GM18909 (cell line): ENCODE data around the gene MATN3.

Experiments
- ATAC-seq: cut with Tn5 transposase; IDR thresholded peaks from one replicate; pipeline ENCODE4 v1.9.1; 2021; ENCODE audit warnings: mild to moderate bottlenecking; ENCODE audit not compliant: unreplicated experiment, poor library complexity

Gene MATN3

GRCh38 chr2:20005891-20006470 lies 6.5 kb downstream of the MATN3 start:
- no peak for ATAC-seq

GRCh38 chr2:20005067-20005627 lies 7.3 kb downstream of the MATN3 start:
- no peak for ATAC-seq

GRCh38 chr2:20001361-20001863 lies 11.1 kb downstream of the MATN3 start:
- ATAC-seq: no peak

DNA sequence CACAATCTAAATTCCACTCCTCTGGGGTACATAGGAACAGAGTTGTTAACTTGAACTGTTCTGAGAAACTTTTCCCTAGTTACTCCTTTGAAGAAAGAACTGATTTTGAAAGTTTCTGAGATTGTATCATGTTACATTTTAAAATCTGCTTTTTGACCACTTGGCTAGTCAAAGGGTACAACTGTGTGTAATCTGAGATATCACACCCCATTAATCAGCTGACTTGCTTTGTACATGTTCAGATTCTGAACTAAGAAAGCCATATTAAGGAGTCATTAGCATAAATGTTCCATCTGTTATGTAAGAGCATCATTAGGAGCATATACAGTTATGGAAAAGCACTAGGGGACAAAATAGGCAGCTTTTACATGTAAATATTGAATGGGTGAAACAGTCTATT lies 18.7 kb downstream of the MATN3 start:
- ATAC-seq: no peak

DNA sequence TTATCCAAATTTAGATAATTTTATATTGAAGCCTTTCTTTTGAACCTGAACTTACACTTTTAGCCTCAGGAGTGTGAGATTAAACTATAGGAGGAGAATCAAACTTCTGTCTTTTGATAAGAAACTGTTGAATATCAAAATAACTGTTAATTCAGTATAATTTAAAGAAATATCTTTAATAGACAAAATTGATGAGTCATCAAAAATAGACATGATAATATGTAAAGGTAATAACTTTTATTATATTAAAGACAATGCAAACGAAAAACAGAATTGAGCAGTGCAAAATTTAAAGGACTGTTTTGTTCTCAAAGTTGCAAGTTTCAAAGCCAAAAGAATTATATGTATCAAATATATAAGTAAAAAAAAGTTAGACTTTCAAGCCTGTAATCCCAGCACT lies 20.6 kb downstream of the MATN3 start:
- ATAC-seq: no peak

DNA sequence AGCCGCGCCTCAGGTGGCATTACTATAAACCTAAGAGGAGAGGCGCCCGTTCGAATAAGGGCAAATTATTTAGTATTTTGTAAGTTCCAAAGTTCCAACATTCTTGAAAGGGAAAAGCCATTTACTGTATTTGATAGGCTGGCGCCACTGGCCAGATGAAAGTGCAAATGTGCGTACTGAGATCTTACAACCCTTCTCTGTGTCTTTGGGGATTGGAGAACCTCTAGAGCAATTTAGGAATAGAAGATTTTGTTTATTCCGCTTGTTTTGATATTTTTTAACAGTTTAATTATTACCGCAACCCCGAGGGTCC lies 22.1 kb downstream of the MATN3 start:
- ATAC-seq: no peak

GRCh38 chr2:19989667-19990415 lies 22.6 kb downstream of the MATN3 start, which contains the start of gene WDR35:
WDR35 (minus strand) TSS chr2:19990105; CDS start chr2:19990015, 90 bp downstream.
- ATAC-seq: peak; percentile 91

DNA sequence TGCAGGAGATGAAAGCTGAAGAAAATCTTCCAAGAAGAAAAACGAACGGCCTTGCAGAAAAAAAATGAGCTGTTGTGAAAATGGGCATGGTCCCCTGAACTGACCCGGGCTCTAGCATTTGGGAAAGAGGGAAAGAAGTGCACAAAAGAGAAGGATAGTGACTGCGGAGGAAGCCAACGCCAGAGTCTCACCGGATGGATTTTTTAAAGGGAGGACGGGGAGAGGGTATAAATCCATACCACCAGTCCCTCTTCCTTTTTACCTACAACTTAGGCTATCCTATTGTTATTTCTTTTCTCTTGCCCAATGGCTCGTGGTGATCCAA lies 23.2 kb downstream of the MATN3 start:
- ATAC-seq: no peak

DNA sequence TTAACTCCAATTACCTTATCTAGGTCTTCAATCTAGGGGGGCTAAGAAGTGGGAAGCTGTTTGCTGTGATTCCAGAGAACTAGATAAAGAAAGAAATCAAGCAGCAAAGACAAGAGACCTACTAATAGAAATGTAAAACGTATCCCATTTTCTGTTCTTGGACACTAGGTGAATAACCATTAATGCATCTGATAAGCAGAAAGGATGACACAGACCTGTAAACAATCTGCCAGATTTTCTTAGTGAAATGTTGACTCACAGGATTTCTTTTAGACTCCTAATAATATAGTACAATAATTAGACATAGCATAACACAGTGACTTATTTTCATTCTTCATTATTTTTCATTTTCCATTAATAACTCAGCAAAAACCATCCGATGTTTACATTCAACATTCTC lies 23.9 kb downstream of the MATN3 start:
- ATAC-seq: no peak

GRCh38 chr2:19987936-19988335 lies 24.5 kb downstream of the MATN3 start:
- peak; percentile 85 for ATAC-seq

DNA sequence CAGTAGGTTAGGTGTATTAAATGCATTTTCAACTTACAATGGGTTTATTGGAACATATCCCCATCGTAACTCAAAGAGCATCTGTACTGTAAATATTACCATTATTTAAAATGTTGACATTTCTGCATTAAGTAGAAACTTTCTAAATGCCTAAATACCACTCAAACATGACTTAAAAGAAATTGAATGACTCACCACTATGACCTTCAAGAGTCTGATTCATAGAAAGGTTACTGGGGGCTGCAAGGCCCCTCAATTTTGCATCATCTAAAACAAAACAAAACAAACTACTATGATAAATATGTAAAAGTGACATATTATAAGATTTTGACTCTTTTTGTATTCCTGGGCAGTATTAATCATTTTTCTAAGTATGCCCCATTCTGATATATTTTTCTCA lies 30.2 kb downstream of the MATN3 start:
- no peak for ATAC-seq

DNA sequence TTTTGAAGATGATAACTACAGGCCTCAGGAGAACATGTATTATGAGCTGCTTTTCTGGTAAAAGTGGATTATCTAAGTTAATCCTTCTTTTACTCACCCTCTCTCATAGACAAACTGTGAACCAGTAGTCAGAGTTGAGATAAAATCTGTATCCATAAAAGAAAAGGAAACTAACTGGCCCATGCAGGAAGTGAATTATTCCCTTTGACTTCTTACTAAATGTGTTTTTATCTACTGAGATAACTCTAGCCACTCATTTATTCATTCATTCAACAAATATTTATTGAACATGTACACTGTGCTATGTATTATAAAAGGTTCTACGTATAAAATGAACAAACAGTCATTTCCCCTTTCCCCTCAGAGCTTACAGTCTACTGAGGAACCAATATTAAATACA lies 32.5 kb downstream of the MATN3 start:
- no peak for ATAC-seq

- no peak for ATAC-seq
Observed at GRCh38 chr2:19973466-19973865, 39.0 kb downstream of the MATN3 start.

GRCh38 chr2:19971691-19972090 lies 40.8 kb downstream of the MATN3 start:
- no peak for ATAC-seq

- no peak for ATAC-seq
Observed at GRCh38 chr2:19963386-19963785, 49.1 kb downstream of the MATN3 start.

- ATAC-seq: peak; percentile 97
Observed at GRCh38 chr2:19955544-19956422, 56.7 kb downstream of the MATN3 start.

DNA sequence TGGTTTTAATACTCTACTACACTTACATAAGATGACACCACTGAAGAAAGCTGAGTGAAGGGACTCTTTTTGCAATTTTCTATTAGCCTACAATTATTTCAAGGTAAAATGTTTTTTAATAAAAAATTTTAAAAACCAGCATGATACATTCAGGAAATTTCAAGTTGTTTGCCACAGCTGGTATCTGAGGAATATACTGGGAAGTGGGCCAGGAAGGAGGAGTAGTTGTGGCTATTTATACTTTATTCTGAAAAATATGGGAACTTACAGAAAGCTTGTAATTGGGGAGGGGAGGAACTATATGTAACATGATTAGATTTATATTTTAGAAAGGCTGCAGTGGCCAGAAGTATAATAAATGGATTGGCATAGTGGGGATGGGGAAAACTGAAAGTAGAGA lies 63.4 kb downstream of the MATN3 start:
- no peak for ATAC-seq

- no peak for ATAC-seq
Observed at GRCh38 chr2:19947184-19947940, 65.1 kb downstream of the MATN3 start.

DNA sequence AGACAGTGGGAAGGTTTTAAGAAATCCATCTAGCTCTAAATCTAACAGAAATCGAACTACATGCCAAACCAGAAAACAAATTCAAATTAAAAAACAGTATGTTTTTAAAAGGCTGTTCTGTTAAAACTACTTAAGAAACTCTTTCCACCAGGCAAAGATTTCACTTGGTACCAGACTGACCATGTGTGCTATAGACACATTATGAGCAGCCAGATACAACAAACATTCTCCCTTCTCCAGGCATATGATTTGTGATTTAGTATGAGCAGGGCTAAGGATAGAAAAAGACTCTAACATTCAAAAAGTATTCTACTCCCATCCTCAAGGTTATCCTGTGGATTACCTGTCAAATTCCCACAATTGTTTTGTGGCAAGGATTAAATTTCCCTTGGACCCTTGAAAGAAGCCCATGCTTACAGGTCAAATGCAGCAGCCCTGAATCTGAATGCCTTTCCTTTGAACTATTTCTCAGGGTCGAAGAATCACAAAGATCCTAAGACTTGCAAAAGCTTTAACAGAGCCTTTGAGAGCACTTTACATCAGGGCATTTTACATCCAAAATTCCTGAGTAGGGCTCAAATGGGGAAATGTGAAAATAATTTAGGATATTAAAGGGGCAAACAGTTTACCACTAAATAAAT lies 68.1 kb downstream of the MATN3 start:
- no peak for ATAC-seq

DNA sequence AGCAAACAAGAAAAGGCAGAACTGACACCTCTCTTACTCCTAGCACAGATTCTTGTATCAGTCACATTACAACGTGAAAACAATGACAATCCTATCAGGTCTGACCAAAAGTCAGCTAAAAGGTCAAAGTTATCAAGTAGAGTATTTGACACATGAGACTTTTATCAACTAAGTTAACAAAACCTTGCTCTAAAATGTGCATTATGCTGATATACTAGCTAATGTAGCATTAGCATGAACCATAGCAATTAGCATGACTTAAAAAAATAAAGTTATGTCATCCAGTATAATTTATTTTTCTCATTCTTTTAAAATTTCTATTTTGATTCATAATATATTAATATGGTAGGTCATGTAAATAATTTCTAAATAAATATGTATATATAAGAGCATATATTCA lies 69.3 kb downstream of the MATN3 start:
- ATAC-seq: no peak
